NCI-H1930 (cell line): ENCODE results near the gene SEC14L1.
"Not testable (repeated sequence)": the region's sequence is repeated elsewhere in the genome, so short reads cannot be mapped to it uniquely, and the experiment has no call there.

Experiments
- DNase-seq, 2 experiments: peaks; one replicate each; lab custom pipeline; 2025; lab: John Stamatoyannopoulos, UW

SEC14L1 gene

DNA sequence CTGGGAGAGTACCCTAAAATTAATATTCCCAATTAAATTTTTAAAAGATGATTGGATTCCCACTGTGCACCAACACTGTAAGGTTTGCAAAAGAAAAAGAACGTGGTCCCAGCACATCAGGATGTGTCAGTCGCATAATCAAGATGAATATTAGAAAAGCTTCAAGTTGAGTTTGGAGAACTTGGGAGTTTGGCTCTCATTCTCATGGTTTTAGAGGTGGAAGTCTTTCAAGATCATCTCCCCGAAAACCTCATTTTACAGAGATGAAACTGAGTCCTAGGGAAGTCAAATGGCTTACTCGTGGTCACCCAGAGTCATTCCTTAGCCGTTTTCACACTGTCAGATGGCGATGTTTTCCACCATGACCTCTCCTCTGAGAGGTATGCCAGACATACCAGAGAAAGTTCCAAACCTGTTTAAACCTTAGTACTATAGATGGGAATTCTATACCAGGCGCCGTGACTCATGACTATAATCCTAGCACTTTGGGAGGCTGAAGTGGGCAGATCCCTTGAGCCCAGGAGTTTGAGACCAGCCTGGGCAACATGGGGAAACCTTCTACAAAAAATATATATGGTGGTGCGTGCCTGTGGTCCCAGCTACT is 1.2 kb downstream of the SEC14L1 start:
- no peak for DNase-seq

DNA sequence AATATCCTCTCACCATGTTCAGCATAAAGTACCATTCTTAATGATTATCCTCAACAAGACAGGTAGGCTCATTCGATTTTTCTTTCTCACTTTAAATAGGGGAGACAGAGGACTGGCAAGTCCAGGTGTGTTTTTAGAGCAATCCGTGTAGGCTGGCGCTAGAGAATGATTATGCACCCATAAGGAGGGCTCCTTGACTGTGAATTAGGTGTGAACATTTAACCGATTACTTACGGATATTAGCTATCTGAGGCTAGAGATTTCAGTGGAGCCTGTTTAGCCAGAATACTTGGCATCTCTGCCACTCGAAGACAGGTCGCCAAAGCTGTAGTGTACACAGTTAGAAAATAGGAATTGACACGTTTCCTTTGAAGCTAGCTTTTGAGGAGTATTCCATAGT is 1.9 kb downstream of the SEC14L1 start:
- no peak for DNase-seq

DNA sequence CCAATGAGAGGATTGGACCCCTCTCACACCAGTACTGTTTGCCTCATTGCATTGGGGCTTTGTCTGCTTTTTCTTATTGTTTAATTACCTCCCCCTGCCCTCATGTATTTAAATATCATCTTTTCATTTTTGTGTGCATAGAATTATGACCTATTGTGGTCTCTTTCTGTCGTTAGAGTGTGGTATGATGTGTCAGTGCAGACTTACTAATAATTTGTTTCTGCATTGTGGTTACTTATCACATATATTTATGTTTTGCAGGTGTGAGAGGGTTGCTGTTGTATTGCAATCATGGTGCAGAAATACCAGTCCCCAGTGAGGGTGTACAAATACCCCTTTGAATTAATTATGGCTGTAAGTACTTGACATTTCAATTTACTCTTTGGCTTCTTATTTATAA is 2.5 kb downstream of the SEC14L1 start:
- DNase-seq: no peak

DNA sequence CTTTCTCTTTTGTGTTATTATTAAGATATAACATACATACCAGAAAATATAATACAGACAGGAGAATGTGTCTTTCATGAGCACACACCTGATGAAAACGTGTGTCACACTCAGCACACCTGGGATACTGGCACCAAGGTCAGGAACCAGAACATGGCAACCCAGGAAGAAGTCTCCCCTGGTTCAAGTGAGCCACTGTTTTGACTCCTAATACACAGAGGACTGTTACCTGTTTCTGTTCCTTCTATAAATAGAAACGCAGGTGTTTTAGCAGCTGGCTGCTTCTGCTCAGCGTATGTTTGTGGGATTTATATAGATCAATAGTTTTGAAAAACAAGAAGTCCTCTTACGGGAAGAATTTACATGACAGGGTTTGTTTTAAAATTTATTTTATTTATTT is 3.5 kb downstream of the SEC14L1 start:
- no peak for DNase-seq

DNA sequence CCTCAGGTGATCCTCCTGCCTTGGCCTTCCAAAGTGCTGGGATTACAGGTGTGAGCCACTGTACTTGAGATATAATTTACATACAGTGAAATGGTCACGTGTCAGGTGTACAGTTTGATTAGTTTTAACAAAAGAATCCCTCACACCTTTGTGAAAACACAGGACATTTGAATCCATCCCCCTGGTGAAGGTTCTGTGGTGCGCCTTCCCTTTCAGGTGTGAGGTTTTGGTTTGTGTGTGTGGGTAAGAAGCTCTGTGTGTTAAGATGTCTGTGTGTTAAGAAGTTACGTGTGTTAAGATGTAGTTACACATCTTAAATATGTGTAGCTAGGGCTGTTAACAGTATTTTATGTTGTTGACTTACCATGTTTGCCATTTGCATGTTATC is 4.4 kb downstream of the SEC14L1 start:
- no peak for DNase-seq

DNA sequence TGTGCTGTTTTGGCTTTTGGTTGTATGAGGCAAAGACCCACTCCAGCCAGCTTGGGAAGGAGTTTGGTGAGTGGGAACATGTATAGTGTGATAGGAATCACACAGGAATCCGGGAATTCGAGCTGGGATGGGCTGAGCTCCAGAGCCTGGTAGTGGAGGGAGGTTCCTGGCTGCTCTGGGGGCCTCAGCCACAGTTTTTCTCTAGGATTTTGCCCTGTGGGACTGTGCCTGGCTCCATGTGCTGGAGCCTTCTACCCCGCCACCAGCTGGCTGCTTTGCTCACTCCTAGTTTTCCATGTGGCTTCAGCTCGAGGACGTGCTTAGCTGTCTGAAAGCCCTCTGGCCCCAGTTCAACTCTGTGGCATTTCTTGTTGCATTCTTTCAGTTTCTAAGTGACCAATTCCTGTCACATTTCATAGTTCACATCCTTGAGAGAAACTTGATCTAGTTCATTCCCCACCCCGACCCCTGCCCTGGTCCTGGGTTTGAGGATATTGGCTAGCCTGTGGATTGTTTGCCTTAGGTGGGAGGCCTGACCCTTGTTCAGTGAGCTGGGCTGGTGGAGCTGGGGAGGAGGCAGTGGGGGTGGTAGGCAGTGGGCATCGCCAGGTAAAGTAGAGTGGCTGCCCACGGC is 5.0 kb downstream of the SEC14L1 start:
- no peak for DNase-seq

DNA sequence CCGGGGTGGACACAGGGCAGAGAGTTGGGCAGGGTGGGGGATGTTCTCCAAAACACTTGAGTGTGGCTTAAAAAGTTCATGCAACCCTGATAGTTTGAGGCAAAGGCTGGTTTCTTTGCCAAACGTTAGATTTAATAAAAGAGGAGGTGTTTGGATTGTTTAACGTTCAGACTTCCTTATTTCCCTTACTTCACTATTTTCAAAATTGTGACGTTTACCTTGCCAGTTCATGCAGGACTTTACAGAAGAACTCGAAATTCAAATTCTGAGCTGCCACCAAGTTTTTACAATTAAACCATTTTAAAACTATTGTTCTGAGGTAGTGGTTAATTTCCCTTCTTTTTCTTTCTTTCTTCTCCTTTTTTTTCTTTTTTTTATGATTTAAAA is 5.5 kb downstream of the SEC14L1 start:
- no peak for DNase-seq

DNA sequence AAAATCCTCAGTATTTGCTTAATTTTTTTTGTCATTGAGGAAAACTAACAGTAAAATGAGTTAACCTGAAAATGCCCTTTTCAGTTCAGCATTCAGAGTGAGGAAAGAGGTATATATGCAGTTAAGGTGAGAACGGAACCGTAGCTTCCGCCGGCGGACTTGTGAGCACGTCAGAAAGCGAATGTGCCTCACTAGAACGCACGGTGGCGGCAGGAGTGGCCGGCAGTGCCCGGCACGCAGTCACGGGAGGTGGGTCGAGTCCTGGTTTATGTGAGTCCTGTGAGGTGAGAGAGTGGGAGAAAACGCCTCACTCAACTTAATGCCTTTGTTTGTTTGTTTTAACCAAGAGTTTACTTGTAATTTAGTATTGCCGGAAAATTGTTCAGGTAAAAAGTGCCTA is 6.1 kb downstream of the SEC14L1 start:
- DNase-seq: no peak

DNA sequence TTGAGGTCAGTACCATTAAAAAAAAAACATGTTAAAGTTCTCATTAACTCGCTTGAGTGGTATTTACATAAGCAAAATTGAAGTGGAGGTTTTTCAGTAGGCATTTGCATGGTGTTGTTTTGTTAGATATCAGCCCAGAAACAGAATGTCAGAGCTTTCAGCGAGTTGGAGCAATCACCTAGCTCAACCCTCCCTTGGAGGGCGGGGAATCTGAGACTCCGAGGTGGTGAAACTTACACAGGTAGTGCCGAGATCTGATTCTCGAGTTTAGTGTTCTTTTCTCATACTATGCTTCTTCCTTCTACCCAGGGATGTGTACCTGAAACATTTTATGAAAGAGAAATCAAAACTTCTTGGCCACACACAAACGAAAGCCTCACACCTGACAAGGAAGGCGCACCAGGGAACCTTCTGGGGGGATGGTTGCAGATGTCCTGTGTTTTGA is 6.6 kb downstream of the SEC14L1 start:
- no peak for DNase-seq

DNA sequence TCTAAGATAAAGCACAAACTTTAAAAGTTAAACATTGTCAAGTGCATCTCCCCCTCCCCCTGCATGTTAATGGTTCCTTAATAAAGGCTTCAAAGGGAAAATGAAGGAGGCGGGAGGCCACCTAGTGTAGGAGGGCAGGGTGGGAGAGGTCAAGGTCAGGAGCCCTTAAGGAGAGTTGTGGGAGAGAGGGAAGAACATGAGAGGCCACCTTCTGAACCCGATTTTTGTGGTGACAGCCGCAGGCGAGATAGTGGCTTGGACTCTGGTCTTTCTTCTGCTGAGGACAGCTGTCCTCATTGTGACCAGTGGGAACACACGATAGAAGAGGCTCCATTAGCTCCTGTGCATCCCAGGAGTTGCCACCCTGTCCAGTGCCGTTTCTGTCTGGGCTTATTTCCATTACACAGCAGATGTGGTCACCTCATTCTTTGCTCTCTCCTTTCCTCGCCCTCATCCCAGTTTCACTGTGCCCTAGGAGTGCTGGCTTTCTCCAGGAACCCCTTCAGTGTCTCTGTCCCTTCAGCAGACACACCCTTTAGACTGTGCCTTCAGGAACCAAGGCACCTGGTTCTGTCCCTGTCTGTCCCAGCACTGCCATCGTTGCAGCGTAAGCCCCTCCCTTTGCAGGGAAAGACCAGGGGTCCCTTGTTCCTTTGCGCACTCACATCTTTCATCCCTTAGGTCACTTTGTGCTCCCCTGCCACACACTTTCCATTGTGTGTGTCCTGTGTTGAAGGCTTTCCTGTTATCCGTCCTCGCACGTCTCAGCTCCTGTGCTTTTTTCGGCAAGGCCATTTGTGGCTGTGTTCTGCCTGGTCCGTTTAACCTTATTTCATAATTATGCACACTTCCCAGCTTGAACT is 7.5 kb downstream of the SEC14L1 start:
- no peak for DNase-seq

DNA sequence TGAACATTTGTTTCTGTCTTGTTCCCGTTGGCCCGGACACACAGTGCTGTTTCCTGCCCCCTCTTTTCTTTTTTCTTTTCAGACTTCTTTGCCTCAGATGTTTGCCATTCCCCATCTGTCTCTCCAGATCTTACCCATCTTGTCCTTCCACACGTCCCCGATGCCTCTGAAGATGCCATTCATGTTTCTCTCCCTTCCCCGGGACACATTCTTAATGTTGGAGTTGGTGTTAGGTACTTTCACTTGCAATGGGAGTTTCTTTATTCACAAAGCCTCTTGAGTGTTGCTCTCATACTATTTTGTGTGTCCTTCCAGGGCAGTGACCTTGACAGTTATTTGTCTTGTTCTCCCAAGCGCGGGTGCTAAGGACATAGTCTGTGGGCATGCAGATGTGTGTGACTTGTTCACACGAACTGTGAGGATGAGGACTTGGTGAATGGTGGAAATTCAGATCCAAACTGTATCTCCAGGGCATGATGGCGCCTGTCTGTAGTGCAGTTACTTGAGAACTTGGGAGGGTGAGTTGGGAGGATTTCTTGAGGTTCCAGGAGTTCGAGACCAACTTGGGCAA is 8.3 kb downstream of the SEC14L1 start:
- DNase-seq: no peak

DNA sequence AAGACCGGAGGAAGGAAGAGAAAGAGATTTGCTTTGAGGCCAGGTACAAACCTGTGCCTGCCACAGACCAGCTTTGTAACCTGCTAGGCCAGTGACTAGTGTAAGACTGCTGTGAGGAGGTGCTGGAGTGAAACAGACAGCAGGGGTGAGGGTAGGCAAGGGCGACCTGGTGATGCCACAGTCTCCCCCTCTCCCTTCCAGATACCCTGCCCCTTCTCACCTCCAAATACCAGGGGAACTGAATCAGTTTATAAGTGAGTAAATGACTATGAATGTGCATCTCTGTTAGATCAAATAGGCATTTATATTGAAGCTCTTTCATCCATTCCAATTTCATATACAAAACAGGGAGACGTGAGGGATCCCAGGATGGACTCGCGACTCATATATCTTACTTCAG is 9.4 kb downstream of the SEC14L1 start:
- DNase-seq: no peak

DNA sequence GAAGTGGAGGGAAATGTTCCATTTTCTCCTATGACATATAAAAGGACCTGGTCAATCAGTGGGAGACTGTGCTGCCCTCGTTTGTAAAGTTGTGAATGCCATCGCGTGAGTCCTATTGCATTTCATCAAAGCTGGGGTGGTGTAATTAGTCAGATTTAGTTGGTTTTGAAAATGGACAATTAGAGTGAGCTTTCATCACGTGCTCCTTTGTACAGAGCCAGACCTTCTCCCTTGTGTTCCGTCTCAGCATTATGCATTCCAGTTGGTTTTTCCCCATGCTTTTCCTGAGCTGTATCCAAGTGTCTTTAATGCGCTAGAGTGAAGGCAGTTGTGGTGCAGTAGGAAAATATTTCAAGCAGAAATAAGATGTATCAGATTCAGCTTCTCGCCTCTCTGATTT is 10.4 kb downstream of the SEC14L1 start:
- DNase-seq: no peak

DNA sequence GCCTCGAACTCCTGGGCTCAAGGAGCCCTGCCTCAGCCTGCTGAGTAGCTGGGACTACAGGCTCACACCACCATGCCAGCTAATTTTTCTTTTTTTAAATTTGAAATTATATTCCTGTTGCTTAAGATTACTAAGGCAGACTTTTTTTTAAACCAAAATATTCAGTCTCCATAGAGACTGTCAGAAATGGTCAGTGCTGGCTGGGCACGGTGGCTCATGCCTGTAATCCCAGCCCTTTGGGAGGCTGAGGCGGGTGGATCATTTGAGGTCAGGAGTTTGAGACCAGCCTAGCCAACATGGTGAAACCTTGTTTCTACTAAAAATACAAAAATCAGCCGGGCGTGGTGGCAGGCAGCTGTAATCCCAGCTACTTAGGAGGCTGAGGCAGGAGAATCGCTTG is 11.3 kb downstream of the SEC14L1 start:
- DNase-seq: not testable (repeated sequence)

DNA sequence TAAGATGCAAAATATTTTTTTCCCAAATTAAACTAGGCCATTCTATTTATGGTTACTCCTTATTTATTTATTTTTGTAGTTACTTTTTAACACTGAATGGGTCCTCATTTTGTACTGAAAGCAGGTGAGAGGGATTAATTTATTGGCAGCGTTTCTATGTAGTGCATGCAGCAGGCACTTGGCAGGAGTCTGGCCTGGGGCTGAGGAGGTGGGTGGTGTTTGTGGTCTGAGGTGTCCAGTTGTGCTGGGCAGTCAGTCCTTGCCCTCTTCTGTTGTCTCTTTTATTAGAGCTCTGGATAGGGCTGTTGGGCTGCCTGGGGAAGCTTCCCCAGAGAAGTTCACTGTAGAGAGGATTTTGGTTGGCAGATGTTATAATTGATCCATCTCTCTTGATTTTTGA is 12.7 kb downstream of the SEC14L1 start:
- no peak for DNase-seq

DNA sequence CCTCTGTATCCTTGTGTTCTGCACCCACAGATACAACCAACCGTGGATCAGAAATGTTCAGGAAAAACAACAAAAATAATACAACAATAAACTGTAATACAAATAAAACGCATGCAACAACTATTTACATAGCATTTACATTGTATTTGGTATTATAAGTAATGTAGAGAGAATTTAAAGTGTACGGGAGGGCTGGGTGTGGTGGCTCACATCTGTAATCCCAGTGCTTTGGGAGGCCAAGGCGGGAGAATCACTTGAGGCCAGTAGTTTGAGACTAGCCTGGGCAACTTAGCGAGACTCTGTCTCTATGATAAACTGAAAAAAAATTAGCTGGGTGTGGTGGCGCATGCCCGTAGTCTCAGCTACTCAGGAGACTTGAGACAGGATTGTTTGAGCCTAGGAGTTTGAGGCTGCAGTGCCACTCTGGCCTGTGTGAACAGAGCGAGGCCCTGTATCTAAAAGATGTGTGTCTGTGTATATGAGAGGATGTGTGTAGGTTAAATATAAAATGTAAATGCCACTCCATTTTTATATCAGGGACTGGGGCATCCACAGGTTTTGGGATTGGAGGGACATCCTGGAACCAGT is 13.3 kb downstream of the SEC14L1 start:
- no peak for DNase-seq

DNA sequence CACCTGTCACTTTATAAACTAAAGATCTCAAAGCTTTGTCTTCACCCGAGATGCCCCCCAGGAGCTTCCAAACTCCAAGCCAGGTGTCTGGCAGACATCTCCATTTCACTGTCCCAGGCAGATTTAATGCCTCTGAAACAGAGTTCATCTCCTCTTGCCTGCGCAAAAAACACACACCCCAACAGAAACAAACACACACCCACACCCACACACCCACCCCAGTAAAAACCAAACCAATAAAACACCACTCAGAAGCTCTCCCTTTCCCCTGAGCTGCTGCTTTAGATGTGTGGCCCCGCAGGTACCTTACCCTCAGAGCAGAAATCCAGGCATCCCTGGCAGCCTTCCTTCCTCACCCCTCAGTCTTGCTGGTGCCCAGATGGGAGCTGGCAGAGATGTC is 14.4 kb downstream of the SEC14L1 start:
- no peak for DNase-seq

DNA sequence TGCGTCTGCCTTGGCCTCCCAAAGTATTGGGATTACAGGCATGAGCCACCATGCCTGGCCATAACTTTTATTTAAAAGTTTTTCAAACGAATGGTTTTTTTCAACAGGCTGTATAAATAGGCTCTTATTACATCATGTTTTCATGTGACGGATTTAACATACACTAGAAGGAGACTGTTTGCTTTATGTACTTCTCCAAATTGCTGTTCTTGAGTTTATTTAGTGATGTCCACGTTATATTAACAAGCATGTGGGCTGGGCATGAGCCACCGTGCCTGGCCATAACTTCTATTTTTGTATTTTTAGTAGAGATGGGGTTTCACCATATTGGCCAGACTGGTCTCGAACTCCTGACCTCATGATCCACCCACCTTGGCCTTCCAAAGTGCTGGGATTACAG is 17.0 kb downstream of the SEC14L1 start:
- not testable (repeated sequence) for DNase-seq

DNA sequence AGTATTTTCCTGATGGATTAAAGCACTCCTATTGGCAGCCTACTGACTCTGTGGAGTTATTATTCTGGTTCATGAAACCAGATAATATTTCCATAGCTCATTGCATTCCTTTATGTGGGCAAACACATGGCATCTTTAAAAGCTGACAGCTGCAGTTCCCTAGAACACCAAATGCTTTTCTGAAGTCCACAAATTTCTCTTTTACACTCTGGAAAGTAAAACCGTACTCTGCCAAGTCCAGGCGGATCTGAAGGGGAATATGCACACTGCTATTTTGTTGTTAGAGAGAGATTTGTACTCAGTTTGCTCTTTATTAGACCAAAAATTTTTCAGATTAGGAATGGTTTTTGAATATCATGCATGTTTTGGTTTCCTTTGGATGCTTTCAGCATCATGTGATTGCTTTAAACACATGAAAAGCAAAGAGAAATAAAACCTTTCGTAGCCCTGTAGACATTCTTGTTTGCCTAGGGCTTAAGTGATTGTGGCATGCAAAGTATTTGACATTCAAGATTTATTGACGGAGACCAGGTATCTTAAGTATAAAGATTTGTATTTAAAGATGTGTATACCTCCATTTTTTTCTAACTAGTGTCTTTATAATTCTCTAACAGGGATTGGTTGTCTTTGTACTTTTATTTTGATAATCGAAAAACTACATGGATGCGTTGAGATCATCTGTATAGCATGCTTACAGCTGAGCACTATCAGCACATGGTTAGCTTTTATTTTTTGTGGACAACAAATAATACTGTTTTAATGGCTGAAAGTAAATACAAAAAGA is 19.5 kb downstream of the SEC14L1 start:
- peak; percentile 54 to 73 for DNase-seq

DNA sequence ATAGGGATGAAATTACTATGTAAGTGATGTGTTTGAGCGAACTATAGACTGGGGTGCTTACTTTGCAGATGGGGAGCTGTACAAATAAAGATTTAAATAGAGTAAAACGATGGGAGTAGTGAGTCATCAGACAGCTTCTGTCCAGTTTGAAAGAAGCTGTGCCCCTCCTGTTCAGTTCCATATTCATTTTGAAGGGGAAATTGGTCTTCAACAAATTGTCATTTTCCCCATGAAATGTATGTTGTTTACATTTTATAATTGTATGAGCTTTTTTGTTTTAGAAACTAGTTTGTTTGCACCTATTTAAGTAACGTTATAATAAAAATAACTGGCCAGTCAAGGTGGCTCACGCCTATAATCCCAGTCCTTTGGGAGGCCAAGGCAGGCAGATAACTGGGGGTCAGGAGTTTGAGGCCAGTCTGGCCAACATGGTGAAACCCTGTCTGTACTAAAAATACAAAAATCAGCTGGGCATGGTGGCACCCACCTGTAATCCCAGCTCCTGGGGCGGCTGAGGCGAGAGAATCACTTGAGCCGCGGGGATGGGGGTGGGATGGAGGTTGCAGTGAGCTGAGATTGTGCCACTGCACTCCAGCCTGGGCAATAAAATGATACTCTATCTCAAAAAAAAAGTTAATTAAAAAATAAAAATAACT is 20.2 kb downstream of the SEC14L1 start:
- DNase-seq: peak; percentile 84 to 86

DNA sequence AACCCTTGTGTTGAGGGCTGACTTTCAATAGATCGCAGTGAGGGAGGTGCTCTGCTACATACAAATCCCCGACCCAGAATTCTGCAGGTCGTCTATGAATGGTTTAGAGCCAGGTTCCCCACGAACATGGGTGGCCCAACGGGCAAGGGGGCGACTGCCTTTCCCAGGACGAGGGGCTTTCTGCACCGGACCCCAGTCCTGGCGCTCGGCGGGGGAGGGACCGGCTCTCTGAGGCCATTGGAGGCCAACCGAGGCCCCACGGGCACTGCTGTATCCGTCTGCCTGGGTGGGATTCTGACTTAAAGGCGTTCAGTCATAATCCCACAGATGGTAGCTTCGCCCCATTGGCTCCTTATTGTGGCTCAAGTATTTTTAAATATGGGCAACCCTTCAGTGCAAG is 21.2 kb downstream of the SEC14L1 start:
- DNase-seq: no peak
